Islet precursor cell (in vitro differentiated cells): Measurements from ENCODE around the gene CYRIA.
A peak's percentile ranks its signal among the peaks of the same experiment; 100 is the strongest.

ENCODE experiments used
- DNase-seq: peaks from one replicate; pipeline ENCODE4 v3.0.0-alpha.2; 2018

The CYRIA gene

DNA sequence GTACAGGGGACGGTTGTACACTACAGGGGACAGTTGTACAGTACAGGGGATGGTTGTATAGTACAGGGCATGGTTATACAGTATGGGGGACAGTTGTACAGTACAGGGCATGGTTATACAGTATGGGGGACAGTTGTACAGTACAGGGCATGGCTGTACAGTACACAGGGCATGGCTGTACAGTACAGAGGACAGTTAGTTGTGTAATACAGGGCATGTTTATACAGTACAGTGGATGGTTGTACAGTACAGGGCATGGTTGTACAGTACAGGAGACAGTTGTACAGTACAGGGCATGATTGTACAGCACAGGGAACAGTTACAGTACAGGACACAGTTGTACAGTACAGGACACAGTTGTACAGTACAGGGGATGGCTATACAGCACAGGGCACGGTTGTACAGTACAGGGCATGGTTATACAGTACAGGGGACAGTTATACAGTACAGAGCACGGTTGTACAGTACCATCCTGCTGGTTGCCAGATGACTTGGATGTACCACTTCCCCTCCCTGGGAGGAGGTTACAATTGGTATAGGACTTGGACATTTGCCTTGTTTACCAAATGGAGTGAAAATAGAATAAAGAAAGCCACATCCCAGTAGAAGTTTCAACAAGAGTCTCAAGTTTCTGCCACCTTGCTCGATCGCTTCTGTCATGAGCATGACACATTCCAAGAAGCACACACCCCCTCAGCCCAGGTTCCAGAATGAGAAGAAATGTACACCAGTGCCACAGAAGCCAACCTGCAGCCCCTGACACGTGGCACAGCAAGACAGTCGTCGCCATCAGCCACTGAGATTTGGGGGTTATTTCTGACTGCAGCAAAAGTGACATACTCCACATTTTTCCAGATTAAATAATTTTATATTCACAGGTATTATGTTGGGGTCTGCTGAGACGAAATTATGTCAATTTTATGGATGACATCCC lies 16.0 kb downstream of the CYRIA start:
- no peak for DNase-seq

DNA sequence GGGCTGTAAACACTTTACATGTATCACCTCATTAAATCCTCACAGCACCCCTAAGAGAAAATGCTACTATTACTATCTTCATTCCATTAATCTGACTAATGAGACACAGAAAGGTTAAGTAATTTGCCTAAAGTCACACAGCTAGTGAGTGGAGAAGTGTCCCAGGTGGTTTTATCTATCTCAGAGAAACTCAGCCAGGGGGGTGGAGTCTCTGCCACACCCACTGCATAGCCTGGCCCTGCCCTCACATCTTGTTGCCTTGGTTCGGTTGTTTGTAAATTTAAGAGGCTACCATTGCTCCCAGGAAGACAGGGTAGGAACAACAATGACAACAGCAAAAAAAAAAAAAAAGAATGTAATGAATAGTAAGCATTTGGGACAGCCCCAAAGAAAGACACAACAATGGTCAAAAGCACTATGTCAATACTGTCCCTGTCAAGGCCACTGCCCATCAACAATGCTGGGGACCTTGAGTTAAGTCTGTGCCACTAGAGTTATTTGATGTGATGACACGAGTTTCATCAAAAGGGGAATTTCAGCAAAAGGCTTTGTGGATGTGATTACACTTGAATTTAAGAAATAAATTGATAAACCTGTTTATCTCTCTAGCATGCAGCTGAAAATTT lies 17.5 kb downstream of the CYRIA start:
- no peak for DNase-seq

DNA sequence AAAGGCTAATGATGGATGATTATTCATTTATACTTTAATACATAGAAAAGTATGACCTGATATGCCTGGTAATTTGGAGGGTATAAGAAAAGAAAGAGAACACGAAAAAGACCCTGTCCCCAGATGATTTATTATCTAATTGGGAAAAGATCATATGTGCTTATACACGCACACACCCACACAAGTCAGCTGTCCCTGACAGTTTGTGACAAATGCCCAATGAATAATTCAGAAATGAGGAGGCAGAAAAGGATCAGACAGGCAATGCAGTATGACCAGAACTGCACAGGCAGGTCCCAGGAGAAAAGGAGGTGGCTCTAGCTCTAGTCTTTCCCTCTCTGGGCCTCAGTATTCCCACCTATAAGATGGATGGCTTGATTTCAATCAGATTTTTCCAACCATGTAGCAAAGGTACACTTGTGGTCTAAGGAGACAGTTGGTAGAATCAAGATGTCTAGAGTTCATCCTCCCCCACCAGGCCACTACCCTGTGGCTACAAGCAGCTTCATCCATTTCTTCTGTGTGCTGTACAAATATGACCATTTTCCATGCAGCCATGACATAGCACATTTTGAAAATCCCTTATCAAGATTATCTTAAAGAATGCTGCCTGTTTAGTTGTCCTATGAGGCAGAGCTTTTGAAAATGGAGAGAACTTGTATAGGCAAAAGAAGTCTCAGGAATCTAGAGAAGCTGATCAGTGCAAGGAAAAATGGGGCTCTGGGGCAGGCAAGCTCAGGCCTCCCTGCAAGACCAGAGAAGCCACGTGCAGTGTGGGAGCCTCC lies 19.7 kb downstream of the CYRIA start:
- no peak for DNase-seq

DNA sequence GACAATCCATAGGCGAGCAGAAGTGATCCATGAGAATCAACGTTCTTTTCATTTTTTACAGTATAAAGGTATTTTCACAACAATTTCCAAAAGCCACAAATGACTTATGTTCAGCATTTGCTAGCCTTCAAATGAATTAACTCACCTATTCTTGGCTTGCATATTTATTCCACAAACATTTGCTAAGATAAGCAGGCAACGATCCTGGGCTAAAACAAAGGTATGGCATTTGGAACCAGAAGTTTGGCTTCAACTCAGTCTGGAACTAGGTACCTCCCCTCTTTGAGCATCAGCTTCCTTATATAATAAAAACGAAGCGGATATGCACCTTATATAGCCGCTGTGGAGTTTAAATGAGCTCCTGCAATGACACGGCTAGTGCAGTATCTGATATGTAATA lies 20.5 kb downstream of the CYRIA start:
- no peak for DNase-seq

DNA sequence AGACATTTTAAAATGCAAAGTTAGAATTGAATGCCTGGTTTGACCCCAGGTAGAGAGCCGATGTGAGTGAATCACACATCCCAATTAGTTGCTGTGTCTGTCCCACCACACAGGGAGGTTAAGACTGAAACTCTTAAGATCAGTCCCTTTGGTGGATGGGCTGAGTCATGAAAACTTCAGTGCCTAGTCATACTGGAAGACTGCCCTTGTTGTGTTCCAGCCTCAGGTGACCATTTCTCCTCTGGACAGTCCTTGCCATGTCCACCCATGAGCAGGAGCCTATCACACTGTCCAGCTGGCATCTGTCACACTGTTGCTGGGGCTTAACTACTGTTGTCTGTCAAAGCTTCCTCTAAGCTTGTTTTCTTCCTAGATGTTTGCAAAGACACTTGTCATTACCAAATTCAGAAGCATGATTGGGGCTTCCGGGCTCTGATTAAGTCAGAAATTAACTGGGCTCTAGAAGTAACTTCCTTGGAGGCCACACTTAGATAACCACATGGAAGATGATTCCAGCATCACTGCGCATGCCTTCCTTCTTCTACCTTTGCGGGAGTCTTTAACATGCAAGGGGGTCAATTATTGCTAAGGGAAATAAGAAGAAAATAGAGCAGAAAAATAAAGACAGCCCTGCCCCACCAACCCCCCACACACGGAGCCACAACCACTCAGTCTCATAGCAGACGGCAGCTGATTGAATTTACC lies 21.3 kb downstream of the CYRIA start:
- DNase-seq: peak; percentile 79

DNA sequence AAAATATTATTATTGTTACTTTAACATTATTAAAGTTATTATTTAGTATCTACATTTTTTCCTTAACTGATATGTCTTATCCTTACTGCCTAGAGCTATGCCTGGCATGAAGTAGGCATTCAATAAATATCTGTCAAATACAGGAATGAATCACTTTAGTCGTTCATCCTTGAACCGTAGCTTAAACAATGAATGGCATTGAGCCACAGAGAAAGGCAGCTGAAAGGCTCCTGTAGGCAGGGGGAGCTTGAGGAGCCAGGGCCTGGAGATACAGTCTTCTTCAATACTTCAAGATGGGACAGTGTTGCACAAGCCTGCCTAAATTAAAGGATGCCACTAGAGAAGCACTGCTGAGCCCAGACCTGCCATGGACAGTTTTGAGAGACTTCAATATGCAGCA lies 22.5 kb downstream of the CYRIA start:
- DNase-seq: no peak

DNA sequence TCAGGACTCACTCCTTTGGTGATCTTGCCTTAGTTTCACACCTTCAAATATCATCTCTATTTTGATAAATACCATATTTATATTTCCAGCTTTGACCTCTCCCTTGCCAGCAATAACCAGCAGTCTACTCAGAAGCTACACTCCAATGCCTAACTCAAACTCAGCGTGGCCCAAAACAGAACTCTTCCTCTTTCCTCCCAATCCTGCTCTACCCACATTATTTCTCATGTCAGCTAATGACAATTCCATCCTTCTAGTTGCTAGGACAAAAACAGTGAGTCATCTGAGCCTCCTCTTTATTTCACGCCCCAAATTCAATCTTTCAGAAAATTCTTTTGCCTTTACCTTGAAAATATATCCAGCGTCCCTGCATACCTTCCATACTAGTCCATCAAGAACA lies 23.5 kb downstream of the CYRIA start:
- DNase-seq: no peak

DNA sequence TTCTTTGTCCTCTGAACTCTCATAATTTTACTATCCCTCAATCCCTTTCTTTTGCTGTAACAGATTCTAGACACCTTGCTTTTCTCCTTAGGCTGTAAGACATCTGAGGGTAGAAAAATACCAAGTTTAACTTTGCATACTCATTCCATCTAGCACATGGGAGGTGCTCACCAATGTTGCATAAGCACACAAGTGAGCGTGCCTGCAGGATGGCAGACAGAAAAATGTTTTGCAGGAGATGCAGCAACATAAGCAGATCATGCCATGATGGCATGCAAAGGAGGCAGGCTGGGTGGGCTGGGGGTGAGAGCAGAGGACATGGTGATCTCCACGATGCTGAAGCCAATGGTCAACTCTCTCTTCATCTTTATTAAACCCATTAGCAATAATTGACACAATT lies 24.1 kb downstream of the CYRIA start:
- DNase-seq: no peak

DNA sequence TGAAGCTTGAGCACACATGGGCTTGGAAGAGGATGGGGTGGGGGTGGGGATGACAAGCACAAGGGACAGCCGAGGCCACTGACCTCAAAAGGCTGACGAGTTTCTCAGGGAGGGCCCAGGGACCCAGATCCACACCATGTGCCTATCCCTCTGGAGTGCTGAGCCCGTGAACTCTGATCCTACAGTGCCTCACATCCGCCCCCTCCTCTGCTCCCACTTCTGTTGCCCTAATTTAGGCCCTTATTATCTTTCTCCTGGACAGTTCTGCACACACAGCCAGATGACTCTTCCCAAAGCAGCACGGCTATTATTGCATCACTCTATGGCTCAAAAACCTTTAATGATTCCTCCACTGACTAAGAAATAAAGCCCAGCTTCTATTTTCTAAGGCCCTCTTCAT lies 24.8 kb downstream of the CYRIA start:
- DNase-seq: no peak

DNA sequence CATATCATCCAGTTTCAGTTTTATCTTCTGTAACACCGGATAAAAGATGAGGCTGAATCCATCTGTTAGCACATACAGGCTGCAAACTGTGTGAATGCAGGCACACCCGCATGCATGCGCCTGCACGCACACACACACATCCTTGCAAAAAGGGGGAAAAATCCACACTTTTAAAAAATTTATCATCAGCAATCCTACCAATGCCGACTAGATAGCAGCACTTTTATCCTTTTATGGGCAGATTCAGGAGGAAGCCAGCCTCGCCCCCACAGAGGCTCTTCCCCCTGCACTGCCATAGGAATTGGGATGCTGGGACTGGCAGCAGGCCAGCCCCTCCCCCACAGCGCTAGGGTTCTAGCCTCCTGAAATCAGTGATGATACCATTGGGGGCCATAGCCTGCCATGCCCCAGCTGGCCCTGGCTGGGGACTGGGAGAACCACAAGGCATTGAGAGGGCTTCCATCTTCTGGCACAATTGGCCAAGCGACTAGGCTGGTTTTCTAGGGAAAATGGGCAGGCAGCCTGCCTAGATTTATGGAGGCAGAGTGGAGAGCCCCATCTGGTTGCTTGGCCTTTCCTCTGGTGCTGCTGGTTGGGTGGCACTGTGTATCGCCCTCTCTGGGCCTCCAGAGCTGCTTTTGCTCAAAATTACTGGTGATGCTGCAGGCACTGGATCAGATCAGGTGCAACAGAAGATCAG lies 25.5 kb downstream of the CYRIA start:
- no peak for DNase-seq

DNA sequence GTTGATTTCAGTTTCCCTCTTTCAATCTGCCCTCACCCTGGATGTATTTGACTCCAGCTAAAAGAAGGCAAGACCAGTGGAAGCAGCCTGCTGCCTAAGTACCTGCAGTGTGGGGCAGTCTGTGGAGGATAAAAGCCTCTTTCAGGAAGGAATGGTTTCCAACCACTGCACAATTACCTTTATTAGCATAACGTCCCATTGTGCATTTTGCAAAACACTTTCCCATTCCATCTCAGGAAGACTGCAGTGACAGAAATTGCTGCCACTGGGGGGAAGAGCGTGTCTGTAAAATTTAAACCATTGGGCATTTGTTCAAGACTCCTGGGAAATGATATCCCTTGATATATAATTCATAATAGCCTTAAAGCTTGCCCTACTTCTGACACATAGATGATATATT lies 26.2 kb downstream of the CYRIA start:
- DNase-seq: no peak

DNA sequence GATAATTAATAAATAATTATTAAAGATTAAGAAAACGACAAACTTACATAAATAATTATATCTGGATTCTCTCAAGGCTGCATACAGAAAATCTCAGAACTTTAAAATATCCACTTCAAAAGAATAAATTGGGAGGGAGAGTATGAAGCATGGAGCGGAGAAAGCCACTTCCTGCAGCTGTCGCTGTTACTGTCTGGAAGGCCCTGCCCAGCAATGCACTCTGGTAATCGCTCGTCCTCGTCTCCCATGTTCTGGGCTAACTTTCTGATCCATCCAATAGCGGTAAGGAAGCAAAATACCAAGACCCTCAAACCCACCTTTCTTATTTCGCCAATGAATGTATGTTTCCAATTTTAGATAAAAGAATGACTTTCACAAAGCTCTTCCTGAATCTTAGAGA lies 26.7 kb downstream of the CYRIA start:
- DNase-seq: no peak

DNA sequence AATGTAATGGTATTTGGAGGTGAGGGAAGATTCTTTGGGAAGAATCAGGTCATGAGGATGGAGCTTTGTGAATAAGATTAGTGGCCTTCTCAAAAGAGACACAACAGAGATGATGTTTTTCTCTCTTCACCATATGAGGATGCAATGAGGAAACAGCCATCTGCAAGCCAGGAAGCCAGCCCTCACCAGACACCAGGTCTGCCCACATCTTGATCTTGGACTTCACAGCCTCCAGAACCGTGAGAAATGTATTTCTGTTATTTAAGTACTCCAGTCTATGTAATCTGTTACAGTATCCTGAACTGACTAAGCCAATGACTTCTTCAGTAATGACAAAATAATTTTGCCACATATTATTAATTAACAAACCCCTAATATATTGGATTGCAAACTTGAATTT lies 28.3 kb downstream of the CYRIA start:
- no peak for DNase-seq

DNA sequence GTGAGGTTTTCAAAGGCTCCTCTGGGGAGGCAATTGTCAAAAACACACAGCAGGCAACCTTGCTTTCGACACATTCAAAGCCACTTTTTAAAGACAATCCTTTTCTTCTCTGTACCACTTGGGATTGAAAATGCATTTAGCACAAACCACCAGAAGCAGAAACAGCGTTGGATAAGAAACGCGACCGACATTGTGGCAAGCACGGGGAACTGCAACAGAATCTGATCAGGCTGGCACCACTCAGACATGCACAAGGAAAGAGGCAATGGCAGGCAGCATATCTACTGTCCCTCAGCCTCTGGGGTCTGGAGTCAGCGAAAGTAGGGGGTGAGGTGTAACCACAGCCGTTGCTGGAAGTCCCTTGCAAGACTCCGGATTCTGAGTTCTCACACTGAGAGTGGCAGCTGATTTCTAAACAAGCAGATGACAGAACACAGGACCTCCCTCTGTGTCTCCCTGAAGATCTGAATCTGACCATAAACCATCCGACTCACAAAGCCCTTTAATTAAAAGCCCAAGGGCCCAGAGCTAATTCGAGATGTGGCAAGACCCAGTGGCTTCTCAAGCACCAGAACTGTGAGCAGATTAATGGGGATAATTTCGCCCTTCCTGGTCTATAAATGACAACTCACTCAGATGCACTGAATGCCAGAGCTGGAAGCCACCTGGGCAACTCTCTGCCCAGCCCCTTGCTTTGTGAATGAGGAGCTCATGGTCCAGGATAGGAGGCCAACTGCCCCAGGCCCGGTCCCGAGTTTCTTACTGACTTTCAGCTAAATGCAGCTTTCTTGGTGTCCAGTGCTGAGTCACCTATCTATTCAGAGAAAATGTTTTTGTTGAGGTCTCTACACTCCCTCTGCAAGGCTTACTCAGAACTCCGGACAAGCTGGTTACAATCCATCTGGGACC lies 29.6 kb downstream of the CYRIA start:
- peak; percentile 80 for DNase-seq

DNA sequence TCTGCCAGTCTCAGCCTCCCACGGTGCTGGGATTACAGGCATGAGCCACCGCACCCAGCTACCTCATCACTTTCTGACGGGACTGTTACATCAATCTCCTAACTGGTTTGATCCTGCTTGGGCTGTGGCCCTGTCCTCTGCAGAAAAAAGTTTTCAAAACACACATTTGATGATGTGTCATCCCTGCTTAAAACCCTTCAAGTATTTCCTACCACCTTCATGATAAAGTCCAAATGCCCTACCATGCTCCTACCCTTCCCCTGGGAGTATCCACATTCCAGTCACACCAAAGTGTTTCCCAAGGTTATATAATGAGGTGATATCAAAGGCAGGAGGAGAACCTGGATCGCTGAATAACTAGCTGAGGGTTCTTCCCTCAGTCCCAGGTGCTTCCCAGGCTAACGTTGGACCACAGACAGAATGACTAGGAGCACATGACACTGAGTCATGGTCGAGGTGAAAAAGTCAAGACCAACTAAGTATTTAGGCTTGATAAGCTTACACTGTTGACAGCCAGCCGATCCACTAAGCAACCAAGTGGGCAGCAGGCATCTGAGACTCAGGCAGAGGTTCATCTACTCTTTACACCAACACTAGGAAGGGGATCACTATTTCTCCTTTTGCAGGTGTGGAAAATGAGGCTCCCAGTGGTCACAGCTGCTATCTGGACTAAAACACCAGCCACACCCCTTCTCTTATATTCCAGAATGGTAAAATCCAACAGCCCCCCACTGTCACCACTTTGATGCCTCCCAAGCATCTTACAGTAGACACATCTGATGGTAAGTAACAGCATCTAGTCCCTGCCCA lies 31.8 kb downstream of the CYRIA start:
- DNase-seq: no peak

DNA sequence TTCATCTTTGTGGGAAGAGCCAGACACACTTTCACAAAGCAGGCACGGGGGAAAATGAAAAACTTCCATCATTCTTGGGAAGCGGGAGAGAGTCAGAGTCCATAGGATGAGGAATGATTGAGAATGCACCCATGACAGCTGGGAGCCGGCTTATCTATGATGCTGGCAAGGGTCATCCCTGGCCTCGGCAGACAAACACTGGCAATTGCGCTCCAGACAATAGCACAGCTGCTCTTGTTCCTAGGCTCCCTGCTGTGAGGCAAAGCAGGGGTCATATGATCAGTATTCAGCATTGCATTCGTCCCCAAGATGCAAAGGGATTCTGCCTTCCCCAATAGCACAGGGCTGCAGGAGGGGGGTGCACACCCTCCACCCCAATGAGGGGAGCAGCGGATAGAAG lies 33.0 kb downstream of the CYRIA start:
- DNase-seq: no peak

DNA sequence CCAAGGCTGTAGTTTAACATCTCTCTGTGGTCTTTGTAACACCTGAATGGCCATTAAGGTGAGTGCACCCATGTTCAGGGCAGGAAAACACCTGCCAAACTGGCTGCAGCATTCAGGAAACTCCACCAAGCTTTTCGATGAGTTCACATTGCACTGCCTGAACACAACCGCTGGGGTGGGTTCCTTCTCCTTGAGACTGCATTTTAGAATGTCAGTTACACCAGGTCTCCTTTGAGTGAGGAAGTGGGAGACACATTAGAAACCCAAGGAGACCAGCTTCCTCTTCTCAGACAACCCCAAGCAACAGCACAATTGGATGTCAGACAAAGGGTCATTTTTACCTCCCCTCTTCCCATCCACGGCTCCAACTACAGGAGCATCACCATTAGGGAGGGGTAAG lies 35.2 kb downstream of the CYRIA start:
- no peak for DNase-seq

DNA sequence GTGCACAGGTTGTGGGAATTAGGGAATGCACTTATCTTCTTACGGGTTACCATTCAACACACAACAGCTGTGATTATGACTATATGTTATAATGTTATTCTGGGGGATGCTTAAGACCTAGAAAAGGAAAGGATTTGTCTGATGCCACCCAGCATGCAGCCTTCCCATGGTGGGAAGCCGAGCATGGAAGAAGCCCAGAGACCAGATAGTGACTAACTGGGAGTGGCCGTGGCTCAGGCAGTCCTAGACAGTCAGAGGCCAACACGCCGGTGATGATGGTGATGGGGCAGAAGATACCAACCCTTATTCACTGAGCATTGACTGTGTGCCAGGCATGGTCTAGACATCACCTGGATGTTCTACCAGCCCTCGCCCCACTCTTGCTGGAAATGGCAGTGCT lies 35.9 kb downstream of the CYRIA start:
- no peak for DNase-seq

DNA sequence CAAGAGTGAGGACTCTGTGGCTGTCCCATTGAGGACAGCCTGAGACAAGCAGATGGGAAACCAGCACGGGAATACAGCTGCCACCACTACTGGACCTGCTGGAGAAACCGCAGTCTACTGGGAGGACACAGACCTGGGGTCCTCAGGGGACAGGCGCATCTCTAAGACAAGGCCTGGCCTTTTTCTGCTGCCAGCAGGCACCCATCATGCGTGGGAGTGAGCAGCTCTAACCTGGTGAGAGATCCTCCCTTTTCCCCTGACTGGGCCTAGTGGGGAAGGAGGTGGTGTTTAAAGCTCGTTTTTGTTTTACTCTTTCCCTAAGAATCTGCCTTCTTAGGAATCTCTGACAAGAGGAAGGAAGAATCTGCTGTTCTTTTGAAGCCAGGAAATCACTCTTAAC lies 36.6 kb downstream of the CYRIA start:
- DNase-seq: no peak

DNA sequence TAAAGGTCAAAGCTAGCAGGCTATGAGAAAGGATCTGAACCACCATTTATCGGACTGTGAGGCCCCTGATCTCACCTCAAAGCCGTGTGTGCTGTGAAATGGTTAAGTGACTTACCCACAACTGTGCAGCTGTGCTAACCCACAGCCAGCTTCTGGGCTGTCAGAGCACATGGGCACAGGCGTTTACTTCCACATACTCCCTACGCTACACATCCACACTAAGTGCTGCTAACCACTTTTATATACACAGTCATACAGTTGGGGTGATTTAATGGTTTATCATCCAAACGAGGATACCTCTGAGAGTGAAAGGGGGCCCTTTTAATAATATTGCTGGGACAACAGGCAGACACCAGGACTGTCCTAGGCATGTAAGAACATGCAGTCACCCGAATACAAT lies 37.3 kb downstream of the CYRIA start:
- no peak for DNase-seq
